Activated CD4-positive, CD25-positive, alpha-beta regulatory T cell treated with anti-CD3 and anti-CD28 coated beads, Interleukin-2, amount 50 U/mL, for 24 hours (primary cell): ENCODE measurements around the gene HNRNPUL2.
"Not testable (repeated sequence)": the region's sequence is repeated elsewhere in the genome, so short reads cannot be mapped to it uniquely, and the experiment has no call there.

Source experiments
- ATAC-seq, 2 donors: fragments of 150-1000 bp; cut with Tn5 transposase; one replicate each; pipeline ENCODE4 v1.10.0; 2021; ENCODE audit warnings: mild to moderate bottlenecking in 1 of 2, moderate library complexity in 1 of 2

HNRNPUL2 gene

GRCh38 chr11:62702246-62702645, 25.0 kb downstream of the HNRNPUL2 start:
- ATAC-seq, result no peak

GRCh38 chr11:62694455-62695167, 32.6 kb downstream of the HNRNPUL2 start:
- ATAC-seq, result peak; percentile 64 to 81

DNA sequence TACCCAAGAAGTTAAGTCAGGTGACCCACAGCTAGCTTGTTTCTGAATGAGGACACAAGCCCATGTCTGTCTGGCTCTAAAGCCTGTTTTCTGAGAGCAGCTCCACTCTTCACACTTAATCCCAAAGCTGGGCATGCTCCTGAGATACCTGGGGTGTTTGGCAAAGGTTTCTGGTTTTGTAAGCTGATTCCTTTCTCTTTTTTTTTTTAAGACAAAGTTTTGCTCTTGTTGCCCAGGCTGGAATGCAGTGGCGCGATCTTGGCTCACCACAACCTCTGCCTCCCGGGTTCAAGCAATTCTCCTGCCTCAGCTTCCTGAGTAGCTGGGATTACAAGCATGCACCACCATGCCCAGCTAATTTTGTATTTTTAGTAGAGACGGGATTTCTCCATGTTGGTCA, 33.6 kb downstream of the HNRNPUL2 start:
- not testable (repeated sequence) for ATAC-seq

DNA sequence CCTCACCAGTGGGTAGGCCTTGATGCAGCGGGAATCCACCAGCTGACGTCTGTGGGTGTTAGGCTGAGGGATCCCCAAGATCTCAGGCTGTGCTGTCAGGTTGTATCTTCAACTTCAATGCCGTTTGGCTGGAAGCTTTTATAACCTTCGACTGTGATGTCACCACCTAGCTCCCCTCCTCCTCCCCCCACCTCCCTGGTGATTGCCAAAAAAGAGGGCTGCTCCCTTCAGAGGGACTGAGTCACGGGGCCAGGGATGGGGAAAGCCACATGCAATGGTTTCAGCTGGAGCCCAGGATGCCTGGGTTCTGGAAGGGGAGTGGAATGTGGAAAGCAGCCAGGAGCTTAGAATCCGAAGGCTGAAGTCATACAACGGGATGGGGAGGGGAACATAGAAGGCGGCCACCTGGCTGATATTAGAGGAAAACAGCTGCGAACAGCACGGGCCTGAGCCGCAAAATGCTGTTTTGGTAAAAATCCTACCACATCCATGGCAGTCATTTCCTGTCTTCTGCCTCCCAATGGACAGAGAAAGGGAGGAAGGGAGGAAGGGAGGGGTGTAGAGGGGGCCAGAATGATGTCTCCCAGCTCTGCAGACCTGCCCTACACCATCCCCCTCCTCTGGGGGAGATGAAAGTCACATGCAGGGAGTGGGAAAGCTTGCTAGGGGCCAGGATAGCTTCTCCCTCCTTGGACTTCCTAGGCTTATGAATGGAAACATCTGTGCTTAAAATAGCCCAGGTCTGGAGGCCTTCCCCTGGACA, 37.7 kb downstream of the HNRNPUL2 start, which contains the start of gene LRRN4CL:
TSS of gene LRRN4CL (minus strand) at position 110 of the 763 bp plus-strand sequence. CDS start 1,022 bp downstream, outside the sequence.
- ATAC-seq, result no peak

DNA sequence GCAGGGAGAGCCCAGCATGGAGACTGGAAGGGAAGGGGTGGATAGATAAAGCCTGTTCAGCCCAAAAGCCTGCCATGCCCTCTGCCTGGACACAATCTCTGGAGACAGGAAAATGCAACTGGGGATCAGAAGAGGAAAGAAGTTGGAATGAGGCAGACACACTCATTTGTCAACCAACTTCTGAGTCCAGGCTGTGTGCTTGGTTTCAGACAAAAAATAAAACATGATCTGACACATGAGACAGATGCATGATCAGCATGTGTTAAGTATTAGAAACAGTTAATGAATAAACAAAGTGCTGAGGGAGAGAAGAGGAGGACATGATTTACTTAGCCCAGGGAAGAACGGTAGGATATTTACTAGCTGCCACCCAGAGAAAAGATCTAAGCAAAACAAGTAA, 38.8 kb downstream of the HNRNPUL2 start:
- ATAC-seq, result no peak

DNA sequence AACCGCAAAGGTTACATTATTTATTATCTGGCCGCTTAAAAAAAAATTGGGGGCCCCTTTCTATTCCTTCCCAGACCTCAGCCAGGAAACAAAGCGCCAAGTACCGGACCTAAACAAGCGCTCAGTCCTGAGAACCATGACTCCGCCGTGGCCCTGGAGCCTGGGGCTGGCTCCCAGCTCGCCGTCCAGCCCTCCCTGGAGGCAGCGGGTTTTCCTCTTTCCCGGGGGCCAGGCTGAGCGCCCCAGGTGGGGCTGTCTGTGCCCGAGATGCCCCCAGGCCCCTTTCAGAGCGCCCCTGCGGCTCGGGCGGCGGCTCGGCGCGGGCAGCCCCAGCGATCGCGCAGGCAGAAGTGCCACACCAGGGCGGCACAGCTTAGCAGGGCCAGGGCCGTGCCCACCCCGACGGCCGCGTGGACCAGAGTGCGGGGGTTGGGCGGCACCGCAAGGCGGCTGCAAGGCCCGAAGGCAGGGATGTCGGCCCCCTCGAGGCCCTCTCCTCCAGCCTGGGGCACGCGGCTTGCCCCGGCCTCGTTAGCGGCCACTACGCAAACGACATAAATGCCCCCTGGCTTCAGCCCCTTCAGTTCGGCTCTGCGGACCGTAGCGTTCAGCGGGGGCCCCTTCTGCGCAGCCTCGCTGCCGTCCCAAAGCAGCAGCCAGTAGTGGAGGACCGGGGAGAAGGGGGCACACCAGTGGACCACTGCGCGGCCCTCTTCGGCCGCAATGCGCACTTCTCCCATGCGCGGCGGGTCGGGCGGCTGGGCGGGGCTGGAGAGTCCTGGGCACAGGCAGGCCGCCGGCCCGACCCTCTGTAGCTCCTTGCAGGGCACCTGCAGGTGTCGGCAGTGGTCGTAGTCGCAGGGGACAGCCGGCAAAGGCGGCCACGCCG, 39.5 kb downstream of the HNRNPUL2 start:
- no peak for ATAC-seq

DNA sequence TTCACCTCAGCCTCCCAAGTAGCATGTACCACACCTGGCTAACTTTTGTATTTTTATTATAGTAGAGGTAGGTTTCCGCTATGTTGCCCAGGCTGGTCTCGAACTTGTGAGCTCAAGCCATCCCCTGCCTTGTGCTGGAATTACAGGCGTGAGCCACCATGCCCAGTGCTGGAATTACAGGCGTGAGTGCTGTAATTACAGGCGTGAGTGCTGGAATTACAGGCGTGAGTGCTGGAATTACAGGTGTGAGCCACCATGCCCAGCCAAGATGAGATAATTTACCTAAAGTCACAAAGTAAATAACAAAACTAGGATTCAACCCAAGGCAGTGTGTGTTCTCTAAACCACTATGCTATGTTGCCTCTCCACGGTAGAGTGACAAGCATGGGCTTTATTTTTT, 44.7 kb downstream of the HNRNPUL2 start:
- ATAC-seq, result no peak

DNA sequence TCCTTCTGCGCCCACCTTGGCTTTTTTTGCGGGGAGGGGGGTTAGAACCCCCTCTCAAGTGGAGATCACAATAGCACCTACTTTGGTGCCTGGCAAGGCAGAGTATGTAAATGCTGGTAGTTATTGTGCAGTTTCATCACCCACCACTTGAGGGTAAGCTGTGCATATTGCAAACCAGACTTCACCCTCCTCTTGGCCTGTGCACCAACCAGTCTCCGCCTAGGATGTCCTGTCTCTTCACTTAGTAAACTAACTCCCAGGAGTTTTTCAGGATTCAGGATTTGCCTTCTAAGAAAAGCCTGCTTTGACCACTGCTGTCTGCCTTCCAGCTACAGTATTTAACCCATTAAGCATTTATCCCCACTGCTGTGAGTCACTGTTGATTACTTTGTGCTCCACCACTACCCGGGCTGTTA, 46.4 kb downstream of the HNRNPUL2 start:
- ATAC-seq, result peak; percentile 60 to 62

GRCh38 chr11:62678770-62679696, 48.2 kb downstream of the HNRNPUL2 start, which contains the start of gene UBXN1:
UBXN1 (minus strand) TSS chr11:62679073; CDS start chr11:62678923, 150 bp downstream.
- ATAC-seq, result peak; percentile 89

DNA sequence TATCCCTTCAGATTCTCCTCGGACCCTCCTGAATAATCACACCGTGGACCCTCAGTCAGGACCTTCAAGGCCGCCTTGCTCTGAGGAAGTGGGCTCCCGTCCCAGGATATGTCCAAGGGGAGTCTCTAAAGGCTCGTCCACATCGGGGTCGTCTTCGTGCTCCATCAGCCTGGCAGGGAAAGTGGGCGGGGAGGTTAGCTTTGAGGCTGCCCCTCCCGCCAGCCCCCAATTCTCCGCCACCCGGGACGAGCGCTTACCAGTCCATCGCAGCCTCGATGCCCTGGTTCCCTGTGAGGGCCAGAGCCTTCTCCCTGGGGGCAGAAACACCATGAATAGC, 48.9 kb downstream of the HNRNPUL2 start:
- ATAC-seq, result no peak

- ATAC-seq, result no peak
Measured at GRCh38 chr11:62677714-62678113, 49.5 kb downstream of the HNRNPUL2 start.

DNA sequence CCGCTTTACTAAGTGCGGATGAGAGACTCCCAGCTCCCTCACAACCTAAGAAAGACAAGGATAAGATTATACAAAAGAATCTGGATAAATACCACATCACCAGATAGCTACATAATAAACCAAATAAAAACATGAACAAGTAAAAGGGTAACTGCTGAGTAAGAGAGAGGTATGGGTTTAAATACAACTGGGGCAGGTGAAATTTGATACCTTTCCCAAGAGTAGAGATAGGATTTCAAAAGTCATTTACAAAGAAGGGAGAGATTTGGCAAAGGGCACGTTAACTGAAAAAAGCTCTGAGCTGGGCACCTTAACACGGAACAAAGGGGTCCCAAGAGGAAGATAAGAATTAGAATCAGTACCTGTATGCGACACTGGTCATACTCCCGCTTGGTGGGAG, 50.1 kb downstream of the HNRNPUL2 start:
- ATAC-seq, result no peak

DNA sequence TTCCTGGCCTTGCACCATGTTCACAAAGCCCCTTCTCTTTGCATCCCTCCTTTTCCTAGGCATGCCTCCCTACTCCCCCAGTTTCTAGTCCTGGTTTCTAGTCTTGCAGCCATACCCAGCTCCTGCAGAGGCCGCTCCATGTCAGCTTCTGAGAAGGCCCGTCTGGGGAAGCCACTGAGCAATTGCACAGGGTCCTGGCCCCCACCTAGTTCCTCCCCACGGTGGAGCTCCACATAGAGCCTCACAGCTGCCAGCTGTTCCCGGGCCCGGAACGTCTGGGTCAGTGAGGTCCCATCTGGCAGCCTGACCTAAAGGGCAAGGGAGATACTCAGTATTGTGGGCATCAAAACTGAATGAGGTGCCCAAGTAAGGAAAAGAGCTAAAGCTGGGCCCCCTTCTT, 50.6 kb downstream of the HNRNPUL2 start:
- ATAC-seq, result no peak

DNA sequence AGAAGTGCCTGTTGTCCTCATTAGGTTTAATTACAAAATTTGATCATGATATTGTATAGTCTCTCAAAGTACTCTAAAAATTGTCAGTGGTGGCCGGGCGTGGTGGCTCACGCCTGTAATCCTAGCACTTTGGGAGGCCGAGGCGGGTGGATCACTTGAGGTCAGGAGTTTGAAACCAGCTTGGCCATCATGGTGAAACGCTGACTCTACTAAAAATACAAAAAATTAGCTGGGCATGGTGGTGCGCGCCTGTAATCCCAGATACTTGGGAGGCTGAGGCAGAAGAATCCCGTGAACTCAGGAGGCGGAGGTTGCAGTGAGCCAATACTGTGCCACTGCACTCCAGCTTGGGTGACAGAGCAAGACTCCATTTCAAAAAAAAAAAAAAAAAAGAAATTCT, 51.8 kb downstream of the HNRNPUL2 start:
- ATAC-seq, result not testable (repeated sequence)

DNA sequence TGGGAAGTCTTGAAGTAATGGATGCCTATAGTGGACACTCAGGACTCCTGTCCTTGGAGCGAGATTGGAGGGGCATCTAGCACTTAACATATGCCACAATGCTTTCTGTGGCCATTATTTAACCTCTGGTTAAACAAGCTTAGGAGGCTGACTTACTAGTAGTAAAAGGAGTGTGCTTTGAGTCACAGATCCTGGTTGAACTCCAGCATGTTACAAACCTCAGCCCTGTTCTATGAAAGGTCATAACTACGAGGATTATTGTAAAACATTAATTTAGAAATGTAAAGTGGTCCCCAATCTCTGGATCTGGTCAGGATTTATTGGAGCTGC, 54.1 kb downstream of the HNRNPUL2 start:
- ATAC-seq, result no peak

DNA sequence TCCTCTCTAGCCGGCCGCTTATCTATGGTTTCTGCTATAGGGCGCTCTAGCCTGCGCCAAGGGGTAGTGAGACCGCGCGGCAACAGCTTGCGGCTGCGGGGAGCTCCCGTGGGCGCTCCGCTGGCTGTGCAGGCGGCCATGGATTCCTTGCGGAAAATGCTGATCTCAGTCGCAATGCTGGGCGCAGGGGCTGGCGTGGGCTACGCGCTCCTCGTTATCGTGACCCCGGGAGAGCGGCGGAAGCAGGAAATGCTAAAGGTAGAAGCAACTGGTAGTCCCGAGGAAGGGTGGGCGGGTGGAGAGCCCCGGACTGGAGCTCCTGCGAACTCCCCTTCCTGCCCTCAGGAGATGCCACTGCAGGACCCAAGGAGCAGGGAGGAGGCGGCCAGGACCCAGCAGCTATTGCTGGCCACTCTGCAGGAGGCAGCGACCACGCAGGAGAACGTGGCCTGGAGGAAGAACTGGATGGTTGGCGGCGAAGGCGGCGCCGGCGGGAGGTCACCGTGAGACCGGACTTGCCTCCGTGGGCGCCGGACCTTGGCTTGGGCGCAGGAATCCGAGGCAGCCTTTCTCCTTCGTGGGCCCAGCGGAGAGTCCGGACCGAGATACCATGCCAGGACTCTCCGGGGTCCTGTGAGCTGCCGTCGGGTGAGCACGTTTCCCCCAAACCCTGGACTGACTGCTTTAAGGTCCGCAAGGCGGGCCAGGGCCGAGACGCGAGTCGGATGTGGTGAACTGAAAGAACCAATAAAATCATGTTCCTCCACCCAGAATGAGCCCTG, 55.5 kb downstream of the HNRNPUL2 start, which contains the start of the genes LBHD1 and UQCC3:
TSS of gene LBHD1 (minus strand) at position 660 of the 782 bp plus-strand sequence. CDS start 2,236 bp downstream, outside the sequence.
TSS of gene UQCC3 (plus strand) at position 66 of the 782 bp plus-strand sequence. CDS start at position 139, 73 bp downstream.
- ATAC-seq, result peak; percentile 88 to 90

- peak; percentile 3 to 8 for ATAC-seq
Measured at GRCh38 chr11:62671236-62671607, 56.0 kb downstream of the HNRNPUL2 start.

GRCh38 chr11:62669420-62670161, 57.7 kb downstream of the HNRNPUL2 start:
- ATAC-seq, result no peak

GRCh38 chr11:62667460-62667859, 59.8 kb downstream of the HNRNPUL2 start:
- ATAC-seq, result no peak

- ATAC-seq, result no peak
Measured at GRCh38 chr11:62666259-62666926, 60.9 kb downstream of the HNRNPUL2 start.
